Mammary microvascular endothelial cell (primary cell): ENCODE results near the gene DUSP10. TPM values are rescaled to one million over a fixed set of nuclear protein-coding genes. Genes with fewer than 3 reads are reported as not detected.

Experiments used
- total RNA-seq: library from RNA; depleted of rRNA; stranded (reverse); fragments of >200 nt; gene quantifications from 2 replicates; pipeline ENCODE4 v1.2.3, GENCODE V29; 2015

DUSP10 gene
- 2.9 and 4.6 TPM in 2 replicates for total RNA-seq

DNA sequence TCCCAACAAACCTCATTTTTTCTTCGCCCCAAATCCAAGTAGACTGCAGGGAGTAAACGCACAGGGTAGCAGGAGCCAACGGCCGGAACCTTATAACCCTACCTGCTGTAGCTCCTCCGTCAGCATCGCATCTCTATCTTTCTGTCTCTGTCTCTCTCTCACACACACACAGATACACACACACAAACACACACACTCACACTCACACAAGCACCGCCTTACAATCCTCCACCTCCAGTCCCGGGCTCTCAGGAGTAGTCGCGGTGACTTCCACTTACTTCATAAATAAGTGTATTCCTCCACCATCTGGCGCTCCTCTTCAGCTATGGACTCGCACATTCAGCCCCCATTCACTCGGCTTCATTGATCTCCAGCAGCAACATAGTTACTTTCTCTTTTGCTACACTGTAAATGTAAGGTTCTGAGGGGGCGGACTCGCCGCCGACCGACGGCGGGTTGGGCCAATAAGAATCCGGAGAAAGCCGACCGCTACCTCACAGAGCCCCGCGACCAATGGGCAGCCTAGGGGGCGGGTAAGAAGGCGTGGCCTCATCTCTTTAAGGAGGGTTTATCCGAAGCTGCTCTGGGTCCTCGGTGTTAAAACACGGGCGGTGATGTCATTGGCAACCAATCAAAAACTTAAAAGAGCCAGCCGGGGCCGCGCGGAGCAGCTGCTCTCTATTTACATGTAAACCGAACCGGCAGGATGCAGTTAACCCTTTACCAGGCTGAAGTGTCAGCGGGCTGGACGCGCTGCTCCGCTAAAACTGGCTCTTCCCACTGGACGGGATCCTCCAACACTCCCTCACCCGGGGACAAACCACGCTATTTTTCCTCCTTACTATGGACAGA, at the start of gene DUSP10:
TSS of gene DUSP10 (minus strand) at position 387 of the 852 bp plus-strand sequence. CDS start 2,345 bp downstream, outside the sequence.

